ENCODE measurements around the gene RAD18. TPM values are rescaled to one million over a fixed set of nuclear protein-coding genes. Genes with fewer than 3 reads are reported as not detected.

The RAD18 gene
- total RNA-seq, 1 experiment from 2014 or later: 46.6 TPM

GRCh38 chr3:8873740-8874139 lies 89.5 kb downstream of the RAD18 start:
- H3K9ac ChIP-seq (ENCODE audit: low read length): no peak overlapping the region
- H2AFZ ChIP-seq (ENCODE audit: low read length): no peak overlapping the region
- no peak overlapping the region for H3K27ac ChIP-seq (ENCODE audit: low read length)
- H3K4me3 ChIP-seq (ENCODE audit: low read length): no peak overlapping the region
- no peaks in the 10 kb centered on the region for H4K20me1 ChIP-seq (ENCODE audit: low read length)
- H3K36me3 ChIP-seq (ENCODE audit: low read depth, low read length): peaks cover 14% of the 10 kb centered on the region
- BruUV-seq (replicated peaks): no TSS peak
- DNase-seq: no peak
- peaks cover 49% of the 10 kb centered on the region for H3K4me1 ChIP-seq (ENCODE audit: insufficient read depth, low read length)
- POLR2A ChIA-PET (ENCODE audit: unreplicated experiment): no interaction called here
- no peak overlapping the region for H3K4me2 ChIP-seq (ENCODE audit: low read length)
- H3K27me3 ChIP-seq (ENCODE audit: low read length): no peaks in the 10 kb centered on the region
- no peak for ATAC-seq
- TF ChIP-seq CTCF (conservative IDR thresholded peaks at IDR 0.05; ENCODE audit: low read depth, low read length): no peak
- TF ChIP-seq EZH2 (IDR thresholded peaks at IDR 0.05; ENCODE audit: low read length, unreplicated experiment): no peak
- TF ChIP-seq EZH2phosphoT487 (IDR thresholded peaks at IDR 0.05; ENCODE audit: borderline replicate concordance, low read length): no peak
- H3K9me3 ChIP-seq (ENCODE audit: low read length): no peaks in the 10 kb centered on the region
- H3F3A ChIP-seq (ENCODE audit: low read length, unreplicated experiment): peaks cover 12% of the 10 kb centered on the region
- H3K79me2 ChIP-seq (ENCODE audit: low read length): no peaks in the 10 kb centered on the region
- CTCF ChIA-PET: no interaction called here
- intact Hi-C loops (cut with micrococcal nuclease): no loop called here
- H3K9me2 ChIP-seq (replicated peaks; ENCODE audit: low read length): no peaks in the 10 kb centered on the region

GRCh38 chr3:8872261-8872660 lies 91.0 kb downstream of the RAD18 start:
- H3K27ac ChIP-seq (ENCODE audit: low read length): no peak overlapping the region

More at GRCh38 chr3:8872261-8872660, 91.0 kb downstream of the RAD18 start:
- CTCF ChIA-PET: no interaction called here
- no peaks in the 10 kb centered on the region for H3K9me3 ChIP-seq (ENCODE audit: low read length)
- no peak overlapping the region for H3K4me2 ChIP-seq (ENCODE audit: low read length)
- H3K4me1 ChIP-seq (ENCODE audit: insufficient read depth, low read length): peaks cover 61% of the 10 kb centered on the region
- no peak overlapping the region for H3K9ac ChIP-seq (ENCODE audit: low read length)
- no peak overlapping the region for H2AFZ ChIP-seq (ENCODE audit: low read length)
- peaks cover 14% of the 10 kb centered on the region for H3F3A ChIP-seq (ENCODE audit: low read length, unreplicated experiment)
- ATAC-seq (no peak), DNase-seq (no peak)
- H3K9me2 ChIP-seq (replicated peaks; ENCODE audit: low read length): no peaks in the 10 kb centered on the region
- H3K36me3 ChIP-seq (ENCODE audit: low read depth, low read length): peaks cover 13% of the 10 kb centered on the region
- no TSS peak for BruUV-seq (replicated peaks)
- TF ChIP-seq EZH2phosphoT487 (IDR thresholded peaks at IDR 0.05; ENCODE audit: borderline replicate concordance, low read length): no peak
- no peak for TF ChIP-seq CTCF (conservative IDR thresholded peaks at IDR 0.05; ENCODE audit: low read depth, low read length)
- TF ChIP-seq EZH2 (IDR thresholded peaks at IDR 0.05; ENCODE audit: low read length, unreplicated experiment): no peak
- no peaks in the 10 kb centered on the region for H3K79me2 ChIP-seq (ENCODE audit: low read length)
- no peak overlapping the region for H3K4me3 ChIP-seq (ENCODE audit: low read length)
- H3K27me3 ChIP-seq (ENCODE audit: low read length): no peaks in the 10 kb centered on the region
- intact Hi-C loops (cut with micrococcal nuclease): no loop called here
- no peaks in the 10 kb centered on the region for H4K20me1 ChIP-seq (ENCODE audit: low read length)
- POLR2A ChIA-PET (ENCODE audit: unreplicated experiment): no interaction called here

Data from PC-3 (cell line).